A549 (cell line): ENCODE measurements around the gene LRRC57. TPM values are rescaled to one million over a fixed set of nuclear protein-coding genes. Genes with fewer than 3 reads are reported as not detected.
A peak's percentile ranks its signal among the peaks of the same experiment; 100 is the strongest.

ENCODE experiments used
- ATAC-seq, 2 experiments: fragments of 200-7000 bp in 1 of 2; fragments of >200 bp in 1 of 2; cut with Nextera tagmentation in 1 of 2; cut with Tn5 transposase in 1 of 2; 3 replicates each; pipeline versions ENCODE4 v1.8.0 to v1.9.1; 2018 to 2020; ENCODE audit warnings: mild to moderate bottlenecking in 1 of 2, moderate library complexity in 1 of 2
- CTCF ChIA-PET: fragments of 300-600 bp; sonication (Branson Sonifier 250); formaldehyde crosslinking; extraction: SDS; loops from one replicate; lab custom pipeline; 2021; ENCODE audit warnings: antibody characterized with exemption, inconsistent platforms; lab: Yijun Ruan, JAX
- POLR2A ChIA-PET: fragments of 350-600 bp; formaldehyde crosslinking; extraction: SDS; loops from one replicate; lab custom pipeline; 2021; ENCODE audit warnings: antibody characterized with exemption, inconsistent platforms; lab: Yijun Ruan, JAX
- DNase-seq, 2 experiments: peaks; one replicate each; pipeline versions ENCODE4 v3.0.0 to v3.0.0-alpha.2; 2011 to 2016; ENCODE audit warnings: low read depth in 1 of 2, low spot score in 1 of 2
- FAIRE-seq: peaks from 2 replicates; lab custom pipeline; 2011; peaks lifted over from hg19 to GRCh38; lab: Jason Lieb, UNC
- H3K27ac ChIP-seq, 2 experiments: fragments of >200 bp; sonication (Bioruptor Twin); formaldehyde crosslinking; 3 replicates each; pipeline ENCODE4 v1.5.1; 2016 to 2017
- H3K4me1 ChIP-seq: fragments of >200 bp; sonication (Bioruptor Twin); formaldehyde crosslinking; 3 replicates; pipeline ENCODE4 v1.6.1; 2016
- H3K4me2 ChIP-seq: fragments of >200 bp; sonication (Bioruptor Twin); formaldehyde crosslinking; 3 replicates; pipeline ENCODE4 v1.6.1; 2016
- H3K4me3 ChIP-seq: fragments of >200 bp; sonication (Bioruptor Twin); formaldehyde crosslinking; 3 replicates; pipeline ENCODE4 v1.5.1; 2016
- H3K9me3 ChIP-seq: fragments of >200 bp; sonication (Bioruptor Twin); formaldehyde crosslinking; 3 replicates; pipeline ENCODE4 v1.6.1; 2016
- BCL3 ChIP-seq: fragments of >200 bp; sonication (Bioruptor Twin); formaldehyde crosslinking; IDR thresholded peaks from 3 replicates; pipeline ENCODE4 v1.6.1; 2016
- BHLHE40 ChIP-seq: IDR thresholded peaks from 2 replicates; pipeline ENCODE4 v1.6.1; 2012; ENCODE audit warnings: low read depth, low read length, inconsistent platforms
- CHD2 ChIP-seq: fragments of 150-350 bp; IDR thresholded peaks from 2 replicates; pipeline ENCODE4 v1.6.1; 2014; ENCODE audit warnings: low read length; ENCODE audit not compliant: partially characterized antibody
- CHD4 ChIP-seq: fragments of 200-600 bp; sonication (generic); IDR thresholded peaks from 2 replicates; pipeline ENCODE4 v1.6.1; 2016; ENCODE audit warnings: antibody characterized with exemption, mild to moderate bottlenecking, borderline replicate concordance
- CTCF ChIP-seq: fragments of >200 bp; sonication (Bioruptor Twin); formaldehyde crosslinking; IDR thresholded peaks from 3 replicates; pipeline ENCODE4 v1.5.1; 2016
- E2F6 ChIP-seq: IDR thresholded peaks from 2 replicates; pipeline ENCODE4 v1.6.1; 2012; ENCODE audit warnings: low read depth, borderline replicate concordance
- ELK1 ChIP-seq: fragments of 150-350 bp; IDR thresholded peaks from 2 replicates; pipeline ENCODE4 v1.6.1; 2014; ENCODE audit warnings: low read depth, mild to moderate bottlenecking, low read length
- FOSB ChIP-seq: fragments of 250-450 bp; sonication (Bioruptor Pico); IDR thresholded peaks from 2 replicates; pipeline ENCODE4 v1.5.0; 2020; ENCODE audit warnings: mild to moderate bottlenecking, moderate library complexity
- FOSL2 ChIP-seq, 2 experiments: fragments of 450-650 bp in 1 of 2; fragments of >200 bp in 1 of 2; sonication (Bioruptor Twin) in 1 of 2; formaldehyde crosslinking; IDR thresholded peaks; 2 replicates each; pipeline versions ENCODE4 v1.5.0 to v1.6.1; 2016 to 2020; ENCODE audit warnings: mild to moderate bottlenecking in 1 of 2, moderate library complexity in 1 of 2
- HMGXB4 ChIP-seq: fragments of 250-450 bp; sonication (Bioruptor Pico); IDR thresholded peaks from 2 replicates; pipeline ENCODE4 v1.5.0; 2021; ENCODE audit warnings: mild to moderate bottlenecking, moderate library complexity, borderline replicate concordance
- HOXB13 ChIP-seq: fragments of 250-450 bp; sonication (Bioruptor Pico); IDR thresholded peaks from 2 replicates; pipeline ENCODE4 v1.5.0; 2020; ENCODE audit warnings: low read depth, mild to moderate bottlenecking, moderate library complexity
- JUN ChIP-seq, 2 experiments: fragments of >200 bp; sonication (Bioruptor Twin); formaldehyde crosslinking; IDR thresholded peaks; 2 replicates in 1 of 2; 3 replicates in 1 of 2; pipeline ENCODE4 v1.6.1; 2016 to 2017
- JUNB ChIP-seq: fragments of >200 bp; sonication (Bioruptor Twin); formaldehyde crosslinking; IDR thresholded peaks from 2 replicates; pipeline ENCODE4 v1.6.1; 2016
- KDM5A ChIP-seq: fragments of 200-600 bp; sonication (generic); IDR thresholded peaks from 2 replicates; pipeline ENCODE4 v1.6.1; 2016; ENCODE audit warnings: antibody characterized with exemption, mild to moderate bottlenecking
- MAFK ChIP-seq: fragments of 450-650 bp; IDR thresholded peaks from 2 replicates; pipeline ENCODE4 v1.6.1; 2014; ENCODE audit not compliant: partially characterized antibody
- MAZ ChIP-seq: fragments of 150-350 bp; IDR thresholded peaks from 2 replicates; pipeline ENCODE4 v1.6.1; 2014; ENCODE audit warnings: antibody characterized with exemption, low read depth, low read length, borderline replicate concordance
- MYC ChIP-seq: IDR thresholded peaks from 2 replicates; pipeline ENCODE4 v1.6.1; 2012; ENCODE audit warnings: mild to moderate bottlenecking, inconsistent platforms, low read length, improper control_type of control experiment, borderline replicate concordance
- NFE2L2 ChIP-seq: fragments of 150-350 bp; conservative IDR thresholded peaks from 2 replicates; pipeline ENCODE4 v1.6.1; 2014; ENCODE audit warnings: low read length
- PHF8 ChIP-seq: fragments of 200-600 bp; sonication (generic); IDR thresholded peaks from 2 replicates; pipeline ENCODE4 v1.6.1; 2016; ENCODE audit warnings: low read depth, mild to moderate bottlenecking, antibody characterized with exemption, moderate library complexity, borderline replicate concordance
- RAD21 ChIP-seq, 2 experiments: fragments of >200 bp in 1 of 2; sonication (Bioruptor Twin) in 1 of 2; formaldehyde crosslinking in 1 of 2; IDR thresholded peaks in 1 of 2; conservative IDR thresholded peaks in 1 of 2; 2 replicates in 1 of 2; 3 replicates in 1 of 2; pipeline ENCODE4 v1.6.1; 2012 to 2018; ENCODE audit warnings: inconsistent platforms in 1 of 2
- RCOR1 ChIP-seq: fragments of 150-350 bp; IDR thresholded peaks from 2 replicates; pipeline ENCODE4 v1.6.1; 2014; ENCODE audit warnings: antibody characterized with exemption, low read length, low read depth
- RFX5 ChIP-seq: fragments of 450-650 bp; IDR thresholded peaks from 2 replicates; pipeline ENCODE4 v1.7.1; 2014; ENCODE audit warnings: antibody characterized with exemption, mild to moderate bottlenecking, moderate library complexity
- RNF2 ChIP-seq: fragments of 200-600 bp; sonication (generic); IDR thresholded peaks from 2 replicates; pipeline ENCODE4 v1.6.1; 2016; ENCODE audit warnings: low read depth, mild to moderate bottlenecking, antibody characterized with exemption, moderate library complexity, borderline replicate concordance
- SMC3 ChIP-seq: fragments of >200 bp; sonication (Bioruptor Twin); formaldehyde crosslinking; IDR thresholded peaks from 3 replicates; pipeline ENCODE4 v1.6.1; 2018; ENCODE audit warnings: inconsistent platforms
- SREBF2 ChIP-seq: fragments of 450-650 bp; IDR thresholded peaks from 2 replicates; pipeline ENCODE4 v1.6.1; 2014; ENCODE audit warnings: mild to moderate bottlenecking, moderate library complexity
- TFCP2L1 ChIP-seq: fragments of 250-450 bp; sonication (Bioruptor Pico); IDR thresholded peaks from 2 replicates; pipeline ENCODE4 v1.5.0; 2021; ENCODE audit warnings: mild to moderate bottlenecking
- WGBS: methylation state at CpG from one replicate; pipeline ENCODE4 v1.1.6; 2017; ENCODE audit errors: missing lambda C conversion rate; 5-methylcytosine and 5-hydroxymethylcytosine counted together
- polyA plus RNA-seq, 4 experiments: library from polyadenylated mRNA; depleted of rRNA in 3 of 4; stranded (reverse); fragments of >200 nt; fragmentation: RNase III in 1 of 4; extraction: RNeasy Plus Mini Kit Qiagen cat#74134 plus additional on column Dnase treatment in 1 of 4; gene quantifications; 2 replicates in 3 of 4; 3 replicates in 1 of 4; pipeline ENCODE4 v1.2.3, GENCODE V29; 2011 to 2017

Gene LRRC57
- polyA plus RNA-seq, 2 of the 4 experiments (the other 2 are of a cell fraction), result 7.4 to 12.3 TPM

- TF ChIP-seq RNF2, result no peak
- TF ChIP-seq PHF8, result peak; percentile 75; the same call in 1 of the 2 replicates
- no peak for TF ChIP-seq FOSB
- TF ChIP-seq RCOR1, result no peak
- TF ChIP-seq E2F6, result no peak
- TF ChIP-seq NFE2L2, result no peak
- TF ChIP-seq JUN (IDR thresholded peaks at IDR 0.05), result peak; percentile 55 to 78; a peak in 4 of 5 replicates
- no peak for TF ChIP-seq HOXB13 (CRISPR knock-in tag)
- no peak for TF ChIP-seq RFX5
- TF ChIP-seq CHD2, result no peak
- TF ChIP-seq SREBF2, result no peak
- TF ChIP-seq ELK1, result no peak
- TF ChIP-seq JUNB, result no peak
- no peak for TF ChIP-seq CTCF
- TF ChIP-seq TFCP2L1 (CRISPR knock-in tag), result no peak
- peak; percentile 70; the same call in 2 of the 3 replicates for TF ChIP-seq BCL3
- TF ChIP-seq BHLHE40, result no peak
Measured at GRCh38 chr15:42490671-42491538, 57.7 kb downstream of the LRRC57 start, which contains the start of gene ZNF106 (continued).

- ChIA-PET CTCF (no interaction called here), POLR2A (interaction anchor here (1.0 to 1.1 kb wide), 2 partner anchors 9 to 85 kb away, joined by 4 to 7 read pairs; partner anchors contain the start of gene STARD9)
- peak overlapping the region; percentile 70 for H3K4me2 ChIP-seq
- peaks cover 15% of the 10 kb centered on the region for H3K4me1 ChIP-seq
- FAIRE-seq (no peak), ATAC-seq (no peak), DNase-seq (no peak)
- peak overlapping the region; percentile 93 to 98 for H3K27ac ChIP-seq
- H3K9me3 ChIP-seq, result no peaks in the 10 kb centered on the region
- TF ChIP-seq MAZ (no peak), RCOR1 (no peak), SMC3 (no peak), HMGXB4 (no peak), BCL3 (no peak), MAFK (no peak), FOSL2 (IDR thresholded peaks at IDR 0.05) (no peak), FOSL2 (CRISPR knock-in tag; IDR thresholded peaks at IDR 0.05) (no peak), CHD4 (no peak), MYC (no peak), RAD21 (conservative IDR thresholded peaks at IDR 0.05 in 1 of 2, IDR thresholded peaks at IDR 0.05 in 1 of 2) (no peak), KDM5A (no peak)
- TF ChIP-seq, all 56 proteins: peak for 0
- 9% methylated on average over 11 of the region's 11 CpGs for WGBS
- H3K4me3 ChIP-seq, result peak overlapping the region; percentile 99
Measured at GRCh38 chr15:42490291-42490670, 58.3 kb downstream of the LRRC57 start.
